A549 (cell line): ENCODE data around the gene C19orf12. TPM values are rescaled to one million over a fixed set of nuclear protein-coding genes. Genes with fewer than 3 reads are reported as not detected.
A peak's percentile ranks its signal among the peaks of the same experiment; 100 is the strongest.

Experiments used
- ATAC-seq, 2 experiments: fragments of 200-7000 bp in 1 of 2; fragments of >200 bp in 1 of 2; cut with Nextera tagmentation in 1 of 2; cut with Tn5 transposase in 1 of 2; 3 replicates each; pipeline versions ENCODE4 v1.8.0 to v1.9.1; 2018 to 2020; ENCODE audit warnings: mild to moderate bottlenecking in 1 of 2, moderate library complexity in 1 of 2
- CTCF ChIA-PET: fragments of 300-600 bp; sonication (Branson Sonifier 250); formaldehyde crosslinking; extraction: SDS; loops from one replicate; lab custom pipeline; 2021; ENCODE audit warnings: antibody characterized with exemption, inconsistent platforms; lab: Yijun Ruan, JAX
- POLR2A ChIA-PET: fragments of 350-600 bp; formaldehyde crosslinking; extraction: SDS; loops from one replicate; lab custom pipeline; 2021; ENCODE audit warnings: antibody characterized with exemption, inconsistent platforms; lab: Yijun Ruan, JAX
- DNase-seq, 2 experiments: peaks; one replicate each; pipeline versions ENCODE4 v3.0.0 to v3.0.0-alpha.2; 2011 to 2016; ENCODE audit warnings: low read depth in 1 of 2, low spot score in 1 of 2
- FAIRE-seq: peaks from 2 replicates; lab custom pipeline; 2011; peaks lifted over from hg19 to GRCh38; lab: Jason Lieb, UNC
- H3K27ac ChIP-seq, 2 experiments: fragments of >200 bp; sonication (Bioruptor Twin); formaldehyde crosslinking; 3 replicates each; pipeline ENCODE4 v1.5.1; 2016 to 2017
- H3K4me1 ChIP-seq: fragments of >200 bp; sonication (Bioruptor Twin); formaldehyde crosslinking; 3 replicates; pipeline ENCODE4 v1.6.1; 2016
- H3K4me2 ChIP-seq: fragments of >200 bp; sonication (Bioruptor Twin); formaldehyde crosslinking; 3 replicates; pipeline ENCODE4 v1.6.1; 2016
- H3K4me3 ChIP-seq: fragments of >200 bp; sonication (Bioruptor Twin); formaldehyde crosslinking; 3 replicates; pipeline ENCODE4 v1.5.1; 2016
- H3K9me3 ChIP-seq: fragments of >200 bp; sonication (Bioruptor Twin); formaldehyde crosslinking; 3 replicates; pipeline ENCODE4 v1.6.1; 2016
- CBX2 ChIP-seq: fragments of 200-600 bp; sonication (generic); IDR thresholded peaks from 2 replicates; pipeline ENCODE4 v1.6.1; 2016; ENCODE audit warnings: low read depth, mild to moderate bottlenecking, borderline replicate concordance
- EP300 ChIP-seq, 2 experiments: fragments of >200 bp; sonication (Bioruptor Twin); formaldehyde crosslinking; IDR thresholded peaks; 2 replicates in 1 of 2; 3 replicates in 1 of 2; pipeline ENCODE4 v1.6.1; 2016 to 2017
- ESRRA ChIP-seq: fragments of 150-350 bp; IDR thresholded peaks from 2 replicates; pipeline ENCODE4 v1.6.1; 2014; ENCODE audit warnings: mild to moderate bottlenecking, low read length, borderline replicate concordance
- FOSB ChIP-seq: fragments of 250-450 bp; sonication (Bioruptor Pico); IDR thresholded peaks from 2 replicates; pipeline ENCODE4 v1.5.0; 2020; ENCODE audit warnings: mild to moderate bottlenecking, moderate library complexity
- FOSL2 ChIP-seq, 2 experiments: fragments of 450-650 bp in 1 of 2; fragments of >200 bp in 1 of 2; sonication (Bioruptor Twin) in 1 of 2; formaldehyde crosslinking; IDR thresholded peaks; 2 replicates each; pipeline versions ENCODE4 v1.5.0 to v1.6.1; 2016 to 2020; ENCODE audit warnings: mild to moderate bottlenecking in 1 of 2, moderate library complexity in 1 of 2
- JUN ChIP-seq, 2 experiments: fragments of >200 bp; sonication (Bioruptor Twin); formaldehyde crosslinking; IDR thresholded peaks; 2 replicates in 1 of 2; 3 replicates in 1 of 2; pipeline ENCODE4 v1.6.1; 2016 to 2017
- JUNB ChIP-seq: fragments of >200 bp; sonication (Bioruptor Twin); formaldehyde crosslinking; IDR thresholded peaks from 2 replicates; pipeline ENCODE4 v1.6.1; 2016
- MAFK ChIP-seq: fragments of 450-650 bp; IDR thresholded peaks from 2 replicates; pipeline ENCODE4 v1.6.1; 2014; ENCODE audit not compliant: partially characterized antibody
- NFE2L2 ChIP-seq: fragments of 150-350 bp; conservative IDR thresholded peaks from 2 replicates; pipeline ENCODE4 v1.6.1; 2014; ENCODE audit warnings: low read length
- NPAS2 ChIP-seq: fragments of 250-450 bp; sonication (Bioruptor Pico); IDR thresholded peaks from 2 replicates; pipeline ENCODE4 v1.8.0; 2022; ENCODE audit warnings: mild to moderate bottlenecking, moderate library complexity, borderline replicate concordance
- RCOR1 ChIP-seq: fragments of 150-350 bp; IDR thresholded peaks from 2 replicates; pipeline ENCODE4 v1.6.1; 2014; ENCODE audit warnings: antibody characterized with exemption, low read length, low read depth
- SMC3 ChIP-seq: fragments of >200 bp; sonication (Bioruptor Twin); formaldehyde crosslinking; IDR thresholded peaks from 3 replicates; pipeline ENCODE4 v1.6.1; 2018; ENCODE audit warnings: inconsistent platforms
- SREBF2 ChIP-seq: fragments of 450-650 bp; IDR thresholded peaks from 2 replicates; pipeline ENCODE4 v1.6.1; 2014; ENCODE audit warnings: mild to moderate bottlenecking, moderate library complexity
- TP53 ChIP-seq: fragments of 250-450 bp; sonication (Bioruptor Pico); IDR thresholded peaks from 2 replicates; pipeline ENCODE4 v1.5.0; 2021; ENCODE audit warnings: mild to moderate bottlenecking, moderate library complexity
- ZSCAN20 ChIP-seq: fragments of 250-450 bp; sonication (Bioruptor Pico); IDR thresholded peaks from 2 replicates; pipeline ENCODE4 v1.8.0; 2022; ENCODE audit warnings: mild to moderate bottlenecking, moderate library complexity
- WGBS: methylation state at CpG from one replicate; pipeline ENCODE4 v1.1.6; 2017; ENCODE audit errors: missing lambda C conversion rate; 5-methylcytosine and 5-hydroxymethylcytosine counted together
- polyA plus RNA-seq, 4 experiments: library from polyadenylated mRNA; depleted of rRNA in 3 of 4; stranded (reverse); fragments of >200 nt; fragmentation: RNase III in 1 of 4; extraction: RNeasy Plus Mini Kit Qiagen cat#74134 plus additional on column Dnase treatment in 1 of 4; gene quantifications; 2 replicates in 3 of 4; 3 replicates in 1 of 4; pipeline ENCODE4 v1.2.3, GENCODE V29; 2011 to 2017
- TF ChIP-seq, protein P1 (sequence below): fragments of 200-600 bp; sonication (generic); IDR thresholded peaks from 2 replicates; pipeline ENCODE4 v1.6.1; 2016; ENCODE audit warnings: antibody characterized with exemption, mild to moderate bottlenecking, moderate library complexity
- TF ChIP-seq, protein P2 (sequence below): fragments of 150-350 bp; IDR thresholded peaks from 2 replicates; pipeline ENCODE4 v1.6.1; 2014; ENCODE audit warnings: low read depth, mild to moderate bottlenecking, low read length
- TF ChIP-seq, protein P3 (sequence below): fragments of 250-450 bp; sonication (Bioruptor Pico); IDR thresholded peaks from 2 replicates; pipeline ENCODE4 v1.5.0; 2020; ENCODE audit warnings: low read depth, mild to moderate bottlenecking, moderate library complexity
- TF ChIP-seq, protein P4 (sequence below): fragments of >200 bp; sonication (Bioruptor Twin); formaldehyde crosslinking; IDR thresholded peaks from 3 replicates; pipeline ENCODE4 v1.6.1; 2016
- TF ChIP-seq, protein P5 (sequence below): fragments of >200 bp; sonication (Bioruptor Twin); formaldehyde crosslinking; IDR thresholded peaks from 2 replicates; pipeline ENCODE4 v1.6.1; 2016

Gene C19orf12
- polyA plus RNA-seq, 2 of the 4 experiments (the other 2 are of a cell fraction), result 34.3 to 35.2 TPM

DNA sequence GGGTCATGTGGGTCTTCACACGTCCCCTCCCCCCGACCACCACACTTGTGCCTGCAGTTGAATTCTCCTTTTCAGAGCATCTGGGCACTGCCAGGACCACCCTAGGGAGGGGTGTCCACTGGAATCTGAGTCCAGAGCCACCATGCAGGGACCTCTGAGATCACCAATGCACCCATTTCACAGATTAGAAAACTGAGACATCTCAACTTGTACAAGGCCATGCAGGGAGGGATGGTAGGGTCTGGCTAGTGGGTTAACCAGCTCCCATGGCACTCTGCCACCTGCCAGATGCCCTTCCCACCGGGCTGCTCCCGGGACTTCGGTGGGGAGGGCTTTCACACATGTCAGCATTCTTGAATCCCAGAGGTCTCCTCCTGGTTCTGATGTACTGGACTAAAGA is 44.3 kb upstream of the C19orf12 start:
- WGBS, result 57% methylated on average over 5 of the region's 5 CpGs
- ChIA-PET CTCF (interaction anchor here (0.6 to 16.1 kb wide), 65 partner anchors 9 to 910 kb away, joined by 3 to 301 read pairs (median 5); partner anchors contain the start of genes PLEKHF1, POP4 and URI1), POLR2A (interaction anchor here (1.1 kb wide), 1 partner anchor 24 kb away, joined by 3 read pairs; no protein-coding TSS in a partner anchor)
- Histone ChIP-seq H3K9me3 (no peaks in the 10 kb centered on the region), H3K4me1 (no peaks in the 10 kb centered on the region), H3K27ac (no peak overlapping the region), H3K4me2 (no peak overlapping the region), H3K4me3 (no peak overlapping the region)
- DNase-seq (no peak), ATAC-seq (no peak), FAIRE-seq (peak; percentile 95)
- TF ChIP-seq TP53 (CRISPR knock-in tag) (no peak), ESRRA (no peak), EP300 (IDR thresholded peaks at IDR 0.05) (0 out of 5 replicates have a peak, but pooled peaks of 1 of the 2 experiments have one; percentile 9), RCOR1 (no peak), FOSL2 (IDR thresholded peaks at IDR 0.05) (no peak), FOSL2 (CRISPR knock-in tag; IDR thresholded peaks at IDR 0.05) (no peak), SREBF2 (no peak), NFE2L2 (0 out of 2 replicates have a peak, but pooled peaks have one; percentile 0), CBX2 (no peak), JUN (IDR thresholded peaks at IDR 0.05) (no peak), SMC3 (no peak), MAFK (peak; percentile 38), NPAS2 (CRISPR knock-in tag) (no peak), ZSCAN20 (CRISPR knock-in tag) (no peak)
- TF ChIP-seq, protein P1, sequence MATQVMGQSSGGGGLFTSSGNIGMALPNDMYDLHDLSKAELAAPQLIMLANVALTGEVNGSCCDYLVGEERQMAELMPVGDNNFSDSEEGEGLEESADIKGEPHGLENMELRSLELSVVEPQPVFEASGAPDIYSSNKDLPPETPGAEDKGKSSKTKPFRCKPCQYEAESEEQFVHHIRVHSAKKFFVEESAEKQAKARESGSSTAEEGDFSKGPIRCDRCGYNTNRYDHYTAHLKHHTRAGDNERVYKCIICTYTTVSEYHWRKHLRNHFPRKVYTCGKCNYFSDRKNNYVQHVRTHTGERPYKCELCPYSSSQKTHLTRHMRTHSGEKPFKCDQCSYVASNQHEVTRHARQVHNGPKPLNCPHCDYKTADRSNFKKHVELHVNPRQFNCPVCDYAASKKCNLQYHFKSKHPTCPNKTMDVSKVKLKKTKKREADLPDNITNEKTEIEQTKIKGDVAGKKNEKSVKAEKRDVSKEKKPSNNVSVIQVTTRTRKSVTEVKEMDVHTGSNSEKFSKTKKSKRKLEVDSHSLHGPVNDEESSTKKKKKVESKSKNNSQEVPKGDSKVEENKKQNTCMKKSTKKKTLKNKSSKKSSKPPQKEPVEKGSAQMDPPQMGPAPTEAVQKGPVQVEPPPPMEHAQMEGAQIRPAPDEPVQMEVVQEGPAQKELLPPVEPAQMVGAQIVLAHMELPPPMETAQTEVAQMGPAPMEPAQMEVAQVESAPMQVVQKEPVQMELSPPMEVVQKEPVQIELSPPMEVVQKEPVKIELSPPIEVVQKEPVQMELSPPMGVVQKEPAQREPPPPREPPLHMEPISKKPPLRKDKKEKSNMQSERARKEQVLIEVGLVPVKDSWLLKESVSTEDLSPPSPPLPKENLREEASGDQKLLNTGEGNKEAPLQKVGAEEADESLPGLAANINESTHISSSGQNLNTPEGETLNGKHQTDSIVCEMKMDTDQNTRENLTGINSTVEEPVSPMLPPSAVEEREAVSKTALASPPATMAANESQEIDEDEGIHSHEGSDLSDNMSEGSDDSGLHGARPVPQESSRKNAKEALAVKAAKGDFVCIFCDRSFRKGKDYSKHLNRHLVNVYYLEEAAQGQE, result no peak
- TF ChIP-seq, protein P2, sequence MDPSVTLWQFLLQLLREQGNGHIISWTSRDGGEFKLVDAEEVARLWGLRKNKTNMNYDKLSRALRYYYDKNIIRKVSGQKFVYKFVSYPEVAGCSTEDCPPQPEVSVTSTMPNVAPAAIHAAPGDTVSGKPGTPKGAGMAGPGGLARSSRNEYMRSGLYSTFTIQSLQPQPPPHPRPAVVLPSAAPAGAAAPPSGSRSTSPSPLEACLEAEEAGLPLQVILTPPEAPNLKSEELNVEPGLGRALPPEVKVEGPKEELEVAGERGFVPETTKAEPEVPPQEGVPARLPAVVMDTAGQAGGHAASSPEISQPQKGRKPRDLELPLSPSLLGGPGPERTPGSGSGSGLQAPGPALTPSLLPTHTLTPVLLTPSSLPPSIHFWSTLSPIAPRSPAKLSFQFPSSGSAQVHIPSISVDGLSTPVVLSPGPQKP, result no peak
- TF ChIP-seq, protein P3, sequence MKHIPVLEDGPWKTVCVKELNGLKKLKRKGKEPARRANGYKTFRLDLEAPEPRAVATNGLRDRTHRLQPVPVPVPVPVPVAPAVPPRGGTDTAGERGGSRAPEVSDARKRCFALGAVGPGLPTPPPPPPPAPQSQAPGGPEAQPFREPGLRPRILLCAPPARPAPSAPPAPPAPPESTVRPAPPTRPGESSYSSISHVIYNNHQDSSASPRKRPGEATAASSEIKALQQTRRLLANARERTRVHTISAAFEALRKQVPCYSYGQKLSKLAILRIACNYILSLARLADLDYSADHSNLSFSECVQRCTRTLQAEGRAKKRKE (CRISPR knock-in tag), result no peak

DNA sequence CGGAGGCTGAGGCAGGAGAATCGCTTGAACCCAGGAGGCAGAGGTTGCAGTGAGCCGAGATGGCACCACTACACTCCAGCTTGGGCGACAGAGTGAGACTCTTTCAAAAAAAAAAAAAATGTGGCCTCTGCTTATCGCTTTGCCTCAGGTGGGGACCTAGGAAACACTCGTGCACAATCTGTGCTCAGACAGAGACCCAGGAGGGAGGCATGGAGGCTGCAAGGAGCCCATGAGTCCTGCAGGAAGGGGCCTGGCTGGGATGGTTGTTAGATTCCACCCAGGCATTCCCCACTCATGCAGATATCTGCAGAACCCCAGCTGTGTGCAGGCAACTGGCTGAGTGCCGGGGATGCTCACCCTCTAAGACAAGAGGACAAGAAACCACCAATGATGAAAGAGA is 43.8 kb upstream of the C19orf12 start:
- no peak overlapping the region for H3K4me2 ChIP-seq
- CTCF ChIA-PET, result interaction anchor here (0.6 to 16.1 kb wide), 33 partner anchors 9 to 910 kb away, joined by 3 to 301 read pairs (median 6); partner anchors contain the start of gene URI1
- H3K27ac ChIP-seq, result no peak overlapping the region
- no peak for ATAC-seq
- H3K9me3 ChIP-seq, result no peaks in the 10 kb centered on the region
- WGBS, result 71% methylated on average over 7 of the region's 7 CpGs
- FAIRE-seq, result no peak
- H3K4me3 ChIP-seq, result no peak overlapping the region
- POLR2A ChIA-PET, result no interaction called here
- no peak for DNase-seq
- TF ChIP-seq SREBF2 (no peak), JUNB (no peak), FOSB (CRISPR knock-in tag) (no peak)
- TF ChIP-seq, protein P4, sequence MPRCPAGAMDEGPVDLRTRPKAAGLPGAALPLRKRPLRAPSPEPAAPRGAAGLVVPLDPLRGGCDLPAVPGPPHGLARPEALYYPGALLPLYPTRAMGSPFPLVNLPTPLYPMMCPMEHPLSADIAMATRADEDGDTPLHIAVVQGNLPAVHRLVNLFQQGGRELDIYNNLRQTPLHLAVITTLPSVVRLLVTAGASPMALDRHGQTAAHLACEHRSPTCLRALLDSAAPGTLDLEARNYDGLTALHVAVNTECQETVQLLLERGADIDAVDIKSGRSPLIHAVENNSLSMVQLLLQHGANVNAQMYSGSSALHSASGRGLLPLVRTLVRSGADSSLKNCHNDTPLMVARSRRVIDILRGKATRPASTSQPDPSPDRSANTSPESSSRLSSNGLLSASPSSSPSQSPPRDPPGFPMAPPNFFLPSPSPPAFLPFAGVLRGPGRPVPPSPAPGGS, result no peak
- TF ChIP-seq, protein P5, sequence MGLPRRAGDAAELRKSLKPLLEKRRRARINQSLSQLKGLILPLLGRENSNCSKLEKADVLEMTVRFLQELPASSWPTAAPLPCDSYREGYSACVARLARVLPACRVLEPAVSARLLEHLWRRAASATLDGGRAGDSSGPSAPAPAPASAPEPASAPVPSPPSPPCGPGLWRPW, result no peak
- no peaks in the 10 kb centered on the region for H3K4me1 ChIP-seq
